ENCODE data around the gene EN2. TPM values are rescaled to one million over a fixed set of nuclear protein-coding genes. Genes with fewer than 3 reads are reported as not detected.

EN2 gene
- polyA plus RNA-seq, 2 of the 4 experiments (the other 2 are of a cell fraction), result 0.53 to 0.54 TPM

DNA sequence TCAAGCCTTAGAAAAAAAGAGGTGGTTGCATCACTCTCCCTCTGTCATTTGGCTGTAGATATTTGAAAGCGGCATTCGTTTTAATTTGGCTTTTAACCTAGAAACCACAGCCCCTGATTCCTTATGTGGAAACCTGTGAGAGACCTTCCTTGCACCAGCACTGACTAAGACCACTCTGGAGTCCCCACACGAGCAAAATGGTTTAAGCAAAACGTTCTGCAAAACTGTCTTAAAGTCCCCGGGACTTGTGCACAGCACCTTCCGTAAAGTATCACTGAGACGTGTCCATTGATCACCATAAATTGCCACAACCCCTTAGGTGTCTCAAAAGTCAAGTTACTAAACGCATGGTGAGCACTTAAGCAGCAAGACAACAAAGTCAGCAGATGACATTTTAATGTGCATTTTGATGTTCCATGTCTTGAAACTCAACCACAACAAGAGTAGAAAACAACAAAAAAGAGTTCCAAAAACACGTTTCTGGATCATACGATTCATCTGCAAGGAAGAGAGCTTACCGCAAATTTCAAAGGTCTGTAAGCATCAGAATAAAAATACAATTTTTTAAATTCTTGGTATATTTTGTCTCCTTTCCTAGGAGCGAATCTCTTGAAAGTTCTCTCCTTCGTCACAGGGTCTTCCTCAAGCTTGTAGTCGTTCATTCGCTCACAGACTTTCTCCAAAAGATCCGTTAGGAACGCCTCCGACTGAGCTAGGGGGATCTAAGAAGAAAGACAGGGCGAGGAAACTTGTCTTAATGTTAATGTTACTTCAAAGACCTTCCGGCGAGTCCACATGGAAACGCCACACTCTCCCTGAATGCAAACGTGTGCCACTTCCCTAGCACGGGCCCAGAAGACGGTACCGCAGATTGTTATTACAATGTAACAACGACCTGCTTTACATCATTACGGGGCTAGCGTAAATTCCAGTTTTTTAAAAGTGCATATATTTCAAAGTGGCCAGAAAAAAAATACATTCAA lies 50.7 kb downstream of the EN2 start:
- WGBS (ENCODE audit: missing lambda C conversion rate), result 46% methylated on average over 29 of the region's 29 CpGs
- TF ChIP-seq RNF2 (IDR thresholded peaks at IDR 0.05; ENCODE audit: borderline replicate concordance, low read depth), result 0 out of 2 replicates have a peak, but pooled peaks have one; percentile 25
- TF ChIP-seq, protein P1, sequence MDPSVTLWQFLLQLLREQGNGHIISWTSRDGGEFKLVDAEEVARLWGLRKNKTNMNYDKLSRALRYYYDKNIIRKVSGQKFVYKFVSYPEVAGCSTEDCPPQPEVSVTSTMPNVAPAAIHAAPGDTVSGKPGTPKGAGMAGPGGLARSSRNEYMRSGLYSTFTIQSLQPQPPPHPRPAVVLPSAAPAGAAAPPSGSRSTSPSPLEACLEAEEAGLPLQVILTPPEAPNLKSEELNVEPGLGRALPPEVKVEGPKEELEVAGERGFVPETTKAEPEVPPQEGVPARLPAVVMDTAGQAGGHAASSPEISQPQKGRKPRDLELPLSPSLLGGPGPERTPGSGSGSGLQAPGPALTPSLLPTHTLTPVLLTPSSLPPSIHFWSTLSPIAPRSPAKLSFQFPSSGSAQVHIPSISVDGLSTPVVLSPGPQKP (IDR thresholded peaks at IDR 0.05; ENCODE audit: low read depth, low read length), result no peak
- DNase-seq (ENCODE audit: low read depth in 1 of 2, low spot score in 1 of 2) (no peak), FAIRE-seq (no peak), ATAC-seq (no peak)
- no peak overlapping the region for H3K27ac ChIP-seq
- H3K4me2 ChIP-seq, result no peak overlapping the region
- no peaks in the 10 kb centered on the region for H3K9me3 ChIP-seq
- CTCF ChIA-PET, result no interaction called here
- POLR2A ChIA-PET, result no interaction called here
- H3K4me1 ChIP-seq, result no peaks in the 10 kb centered on the region
- H3K4me3 ChIP-seq, result no peak overlapping the region

GRCh38 chr7:155509359-155509724 lies 51.4 kb downstream of the EN2 start:
- H3K4me3 ChIP-seq, result no peak overlapping the region
- ChIA-PET POLR2A (no interaction called here), CTCF (no interaction called here)
- H3K4me2 ChIP-seq, result no peak overlapping the region
- TF ChIP-seq CHD4 (IDR thresholded peaks at IDR 0.05; ENCODE audit: borderline replicate concordance) (no peak), NR3C1 (IDR thresholded peaks at IDR 0.05) (no peak), BCL3 (IDR thresholded peaks at IDR 0.05) (no peak), HMGXB4 (CRISPR knock-in tag; IDR thresholded peaks at IDR 0.05; ENCODE audit: borderline replicate concordance) (no peak)
- TF ChIP-seq, protein P2, sequence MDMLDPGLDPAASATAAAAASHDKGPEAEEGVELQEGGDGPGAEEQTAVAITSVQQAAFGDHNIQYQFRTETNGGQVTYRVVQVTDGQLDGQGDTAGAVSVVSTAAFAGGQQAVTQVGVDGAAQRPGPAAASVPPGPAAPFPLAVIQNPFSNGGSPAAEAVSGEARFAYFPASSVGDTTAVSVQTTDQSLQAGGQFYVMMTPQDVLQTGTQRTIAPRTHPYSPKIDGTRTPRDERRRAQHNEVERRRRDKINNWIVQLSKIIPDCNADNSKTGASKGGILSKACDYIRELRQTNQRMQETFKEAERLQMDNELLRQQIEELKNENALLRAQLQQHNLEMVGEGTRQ (IDR thresholded peaks at IDR 0.05), result no peak
- H3K4me1 ChIP-seq, result no peaks in the 10 kb centered on the region
- ATAC-seq (no peak), FAIRE-seq (no peak), DNase-seq (ENCODE audit: low read depth in 1 of 2, low spot score in 1 of 2) (no peak)
- H3K27ac ChIP-seq, result no peak overlapping the region
- 80% methylated on average over 16 of the region's 16 CpGs for WGBS (ENCODE audit: missing lambda C conversion rate)
- H3K9me3 ChIP-seq, result no peaks in the 10 kb centered on the region

DNA sequence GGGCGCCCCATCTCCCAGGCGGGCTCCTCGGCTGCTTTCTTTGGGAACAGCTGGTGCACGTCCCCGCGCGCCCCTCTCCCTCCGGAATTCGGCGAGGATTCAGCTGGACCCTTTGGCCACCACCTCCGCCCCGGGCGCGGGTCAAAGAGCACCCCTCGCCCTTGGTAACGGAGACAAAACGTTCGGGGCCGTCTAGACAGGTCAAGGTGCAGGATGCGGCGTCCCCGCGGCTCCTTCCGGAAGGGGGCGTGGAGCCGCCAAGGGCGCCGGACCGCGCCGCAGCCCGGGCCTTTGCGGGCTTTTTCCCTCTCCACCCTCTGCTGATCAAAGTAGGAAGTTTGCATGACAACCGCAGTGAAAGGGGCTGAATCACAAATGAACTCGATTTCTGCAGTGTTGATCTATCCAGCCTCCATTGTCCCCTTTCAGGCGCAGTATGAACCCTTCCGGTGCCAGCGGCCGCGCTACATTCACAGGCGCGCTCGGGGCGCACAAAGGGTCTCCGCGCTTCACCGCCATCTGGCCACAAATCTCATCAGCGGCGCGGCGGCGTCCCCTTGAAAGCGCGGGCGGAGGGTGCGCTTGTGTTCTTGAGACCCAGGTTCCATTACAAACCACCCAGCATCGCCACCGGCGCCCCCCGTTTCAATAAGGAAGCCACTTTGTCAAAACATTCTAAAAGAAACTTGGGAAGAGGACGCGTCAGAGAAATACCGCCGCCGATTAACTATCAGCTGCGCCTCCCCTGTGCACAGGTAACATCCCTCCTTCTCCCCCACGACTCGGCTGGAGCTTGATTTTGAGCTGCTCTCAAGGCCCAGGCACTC lies 52.0 kb downstream of the EN2 start:
- ChIA-PET POLR2A (no interaction called here), CTCF (interaction anchor here (1.2 kb wide), 1 partner anchor 130 kb away, joined by 3 read pairs; no protein-coding TSS in a partner anchor)
- no peak for ATAC-seq
- DNase-seq (ENCODE audit: low read depth in 1 of 2, low spot score in 1 of 2), result no peak
- no peaks in the 10 kb centered on the region for H3K4me1 ChIP-seq
- no peaks in the 10 kb centered on the region for H3K9me3 ChIP-seq
- WGBS (ENCODE audit: missing lambda C conversion rate), result 77% methylated on average over 52 of the region's 68 CpGs
- TF ChIP-seq CHD2 (IDR thresholded peaks at IDR 0.05; ENCODE audit: low read length, partially characterized antibody) (no peak), ZSCAN20 (CRISPR knock-in tag; IDR thresholded peaks at IDR 0.05) (no peak), MAFK (IDR thresholded peaks at IDR 0.05; ENCODE audit: partially characterized antibody) (no peak), KDM1A (IDR thresholded peaks at IDR 0.05; ENCODE audit: low read depth) (no peak), POLR2A (IDR thresholded peaks at IDR 0.05; ENCODE audit: low read length) (no peak), NR3C1 (IDR thresholded peaks at IDR 0.05) (no peak)
- TF ChIP-seq, protein P3, sequence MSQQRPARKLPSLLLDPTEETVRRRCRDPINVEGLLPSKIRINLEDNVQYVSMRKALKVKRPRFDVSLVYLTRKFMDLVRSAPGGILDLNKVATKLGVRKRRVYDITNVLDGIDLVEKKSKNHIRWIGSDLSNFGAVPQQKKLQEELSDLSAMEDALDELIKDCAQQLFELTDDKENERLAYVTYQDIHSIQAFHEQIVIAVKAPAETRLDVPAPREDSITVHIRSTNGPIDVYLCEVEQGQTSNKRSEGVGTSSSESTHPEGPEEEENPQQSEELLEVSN (IDR thresholded peaks at IDR 0.05; ENCODE audit: borderline replicate concordance, low read depth), result no peak
- FAIRE-seq, result no peak
- H3K4me3 ChIP-seq, result no peak overlapping the region
- no peak overlapping the region for H3K4me2 ChIP-seq
- no peak overlapping the region for H3K27ac ChIP-seq
